GM12878 (cell line): ENCODE results near the gene NUDT10. TPM values are rescaled to one million over a fixed set of nuclear protein-coding genes. Genes with fewer than 3 reads are reported as not detected.

Experiments used
- ATAC-seq: fragments of 200-7000 bp; cut with Tn5 transposase; 3 replicates; pipeline ENCODE4 v1.9.1; 2020; ENCODE audit warnings: mild to moderate bottlenecking, moderate library complexity
- BruUV-seq: library from RNA; stranded (reverse); fragments of 400-500 nt; replicated peaks from 2 replicates; lab custom pipeline; 2021; lab: Mats Ljungman, UMichigan
- CTCF ChIA-PET: fragments of 300-600 bp; sonication (Branson Sonifier 250); formaldehyde crosslinking; extraction: SDS; loops from one replicate; lab custom pipeline; 2021; ENCODE audit warnings: inconsistent platforms; lab: Yijun Ruan, JAX
- POLR2A ChIA-PET: fragments of 350-600 bp; formaldehyde crosslinking; extraction: SDS; loops from one replicate; lab custom pipeline; 2021; ENCODE audit warnings: inconsistent platforms; lab: Charles Lee
- RAD21 ChIA-PET: fragments of 300-600 bp; sonication (Branson Sonifier 250); formaldehyde crosslinking; loops from one replicate; lab custom pipeline; 2023; ENCODE audit warnings: antibody characterized with exemption; ENCODE audit not compliant: unreplicated experiment; lab: Charles Lee
- SMC1A ChIA-PET: fragments of 300-600 bp; sonication (Branson Sonifier 250); formaldehyde crosslinking; loops from one replicate; lab custom pipeline; 2023; ENCODE audit not compliant: unreplicated experiment, uncharacterized antibody; lab: Charles Lee
- DNase-seq: peaks from one replicate; pipeline ENCODE4 v3.0.0-alpha.2; 2011; ENCODE audit warnings: low read depth, low spot score
- FAIRE-seq: peaks from 3 replicates; lab custom pipeline; 2011; peaks lifted over from hg19 to GRCh38; lab: Jason Lieb, UNC
- H2AFZ ChIP-seq: 2 replicates; pipeline ENCODE4 v1.6.0; 2011; ENCODE audit warnings: low read depth, low read length, control low read depth; ENCODE audit not compliant: control insufficient read depth
- H3K27ac ChIP-seq: 2 replicates; pipeline ENCODE4 v1.5.1; 2011; ENCODE audit warnings: control low read depth; ENCODE audit not compliant: control insufficient read depth, insufficient read depth
- H3K27me3 ChIP-seq, 2 experiments: replicated peaks in 1 of 2; 2 replicates each; pipeline versions ENCODE4 v1.6.0 to v1.6.1; 2011; ENCODE audit warnings: low read length in 1 of 2; ENCODE audit not compliant: control insufficient read depth in 2 of 2, insufficient read depth in 2 of 2
- H3K36me3 ChIP-seq, 2 experiments: 2 replicates each; pipeline ENCODE4 v1.5.1; 2011; ENCODE audit warnings: low read length in 1 of 2; ENCODE audit not compliant: control insufficient read depth in 2 of 2, insufficient read depth in 2 of 2
- H3K4me1 ChIP-seq: 2 replicates; pipeline ENCODE4 v1.6.1; 2011; ENCODE audit warnings: mild to moderate bottlenecking, low read length, moderate library complexity, mixed read lengths; ENCODE audit not compliant: control insufficient read depth, insufficient read depth
- H3K4me2 ChIP-seq: 2 replicates; pipeline ENCODE4 v1.6.0; 2011; ENCODE audit warnings: control low read depth; ENCODE audit not compliant: control insufficient read depth, insufficient read depth
- H3K4me3 ChIP-seq: fragments of 200-600 bp; sonication (generic); 2 replicates; pipeline ENCODE4 v1.5.1; 2016
- H3K79me2 ChIP-seq: 2 replicates; pipeline ENCODE4 v1.6.0; 2011; ENCODE audit warnings: low read length; ENCODE audit not compliant: control insufficient read depth, insufficient read depth
- H3K9ac ChIP-seq: 2 replicates; pipeline ENCODE4 v1.8.0; 2011; ENCODE audit warnings: low read length, control low read depth, mixed read lengths; ENCODE audit not compliant: control insufficient read depth, insufficient read depth
- H3K9me3 ChIP-seq: replicated peaks from 3 replicates; pipeline ENCODE4 v1.5.1; 2011; ENCODE audit warnings: mild to moderate bottlenecking, low read length; ENCODE audit not compliant: control insufficient read depth, insufficient read depth
- H4K20me1 ChIP-seq: 2 replicates; pipeline ENCODE4 v1.6.0; 2011; ENCODE audit not compliant: control insufficient read depth, insufficient read depth
- ATF7 ChIP-seq: fragments of 450-650 bp; IDR thresholded peaks from 2 replicates; pipeline ENCODE4 v1.6.1; 2016; ENCODE audit warnings: low read depth, mild to moderate bottlenecking
- BMI1 ChIP-seq: fragments of 450-650 bp; IDR thresholded peaks from 2 replicates; pipeline ENCODE4 v1.6.1; 2016; ENCODE audit warnings: mild to moderate bottlenecking, moderate library complexity, borderline replicate concordance
- BRCA1 ChIP-seq: IDR thresholded peaks from 2 replicates; pipeline ENCODE4 v1.6.1; 2011; ENCODE audit warnings: low read depth, low read length, improper control_type of control experiment
- CTCF ChIP-seq, 3 experiments: IDR thresholded peaks in 2 of 3; conservative IDR thresholded peaks in 1 of 3; 2 replicates each; pipeline ENCODE4 v1.5.1; 2011; ENCODE audit warnings: low read depth in 3 of 3, low read length in 3 of 3, mild to moderate bottlenecking in 3 of 3, control low read depth in 2 of 3, moderate library complexity in 2 of 3, inconsistent platforms in 1 of 3, mixed read lengths in 1 of 3; ENCODE audit not compliant: control insufficient read depth in 2 of 3, insufficient read depth in 1 of 3; ENCODE audit errors: extremely low read depth in 1 of 3
- GABPA ChIP-seq: IDR thresholded peaks from 2 replicates; pipeline ENCODE4 v1.6.1; 2014; ENCODE audit warnings: antibody characterized with exemption, low read depth, mild to moderate bottlenecking, inconsistent platforms
- HCFC1 ChIP-seq: fragments of 150-350 bp; IDR thresholded peaks from 2 replicates; pipeline ENCODE4 v1.6.1; 2014; ENCODE audit warnings: low read length
- MEF2B ChIP-seq: fragments of 450-650 bp; IDR thresholded peaks from 2 replicates; pipeline ENCODE4 v1.6.1; 2018; ENCODE audit warnings: mild to moderate bottlenecking, moderate library complexity; ENCODE audit not compliant: partially characterized antibody, poor library complexity, severe bottlenecking
- NFIC ChIP-seq: IDR thresholded peaks from 2 replicates; pipeline ENCODE4 v1.6.1; 2012; ENCODE audit warnings: low read depth, mild to moderate bottlenecking, inconsistent platforms, low read length, moderate library complexity
- NFYA ChIP-seq: IDR thresholded peaks from 2 replicates; pipeline ENCODE4 v1.6.1; 2011; ENCODE audit warnings: low read depth, mild to moderate bottlenecking, low read length, improper control_type of control experiment, borderline replicate concordance
- PAX5 ChIP-seq: IDR thresholded peaks from 2 replicates; pipeline ENCODE4 v1.6.1; 2011; ENCODE audit warnings: low read depth, low read length, borderline replicate concordance
- PAX8 ChIP-seq: fragments of 450-650 bp; IDR thresholded peaks from 2 replicates; pipeline ENCODE4 v1.6.1; 2017; ENCODE audit warnings: mild to moderate bottlenecking, moderate library complexity
- PML ChIP-seq: IDR thresholded peaks from 2 replicates; pipeline ENCODE4 v1.6.1; 2012; ENCODE audit warnings: low read length, inconsistent platforms
- RAD51 ChIP-seq: fragments of 450-650 bp; IDR thresholded peaks from 2 replicates; pipeline ENCODE4 v1.6.1; 2016; ENCODE audit warnings: moderate library complexity, mild to moderate bottlenecking, inconsistent platforms
- SRF ChIP-seq, 2 experiments: IDR thresholded peaks; 2 replicates each; pipeline ENCODE4 v1.6.1; 2011; ENCODE audit warnings: low read depth in 2 of 2, low read length in 2 of 2, mild to moderate bottlenecking in 1 of 2, moderate library complexity in 1 of 2
- TCF12 ChIP-seq: IDR thresholded peaks from 2 replicates; pipeline ENCODE4 v1.6.1; 2011; ENCODE audit warnings: low read depth, mild to moderate bottlenecking, low read length
- ZBTB4 ChIP-seq: fragments of 450-650 bp; formaldehyde crosslinking; IDR thresholded peaks from 2 replicates; pipeline ENCODE4 v1.4.0; 2022; ENCODE audit warnings: mild to moderate bottlenecking, moderate library complexity
- WGBS: methylation state at CpG from one replicate; pipeline ENCODE4 v1.1.6; 2016; ENCODE audit warnings: low lambda C conversion rate; ENCODE audit not compliant: insufficient replicate concordance, insufficient coverage; ENCODE audit errors: missing lambda C conversion rate; 5-methylcytosine and 5-hydroxymethylcytosine counted together
- in situ Hi-C: fragments of 300-500 bp; cut with MboI; formaldehyde crosslinking; loops from 9 replicates; pipeline ENCODE4 v1.14.3; 2018; ENCODE audit warnings: mixed read lengths
- intact Hi-C: fragments of 100-400 bp; cut with micrococcal nuclease; formaldehyde crosslinking; loops from one replicate; pipeline ENCODE4 v1.14.2; 2022; ENCODE audit not compliant: unreplicated experiment
- polyA plus RNA-seq, 11 experiments: library from polyadenylated mRNA; depleted of rRNA in 4 of 11; unstranded in 6 of 11; stranded (reverse) in 5 of 11; fragments of >200 nt; fragmentation: Nextera tagmentation in 4 of 11; fragmentation: Illumina TruSeq in 1 of 11; extraction: Ambion mirVana in 4 of 11; extraction: Trizol in 1 of 11; gene quantifications; 1 replicate in 1 of 11; 2 replicates in 10 of 11; pipeline versions ENCODE4 v1.2.1 to v1.2.3, GENCODE V29; 2011 to 2016; ENCODE audit warnings: inconsistent platforms in 2 of 11, missing spikeins in 2 of 11, low read depth in 1 of 11
- total RNA-seq, 4 experiments: library from RNA; depleted of rRNA in 3 of 4; stranded (reverse); fragments of >200 nt in 3 of 4; fragmentation: Illumina TruSeq in 1 of 4; extraction: Trizol in 1 of 4; gene quantifications; 2 replicates each; pipeline versions ENCODE4 v1.2.1 to v1.2.3, GENCODE V29; 2013 to 2021

The NUDT10 gene
- total and polyA plus RNA-seq, 10 of the 15 experiments (the other 5 are each of a cell fraction or from before 2014, with no cell fraction given), result 0.03 TPM; not detected in 9

- TF ChIP-seq BMI1 (no peak), TCF12 (no peak), GABPA (no peak), NFYA (no peak), PAX8 (no peak), NFIC (no peak)
Observed at GRCh38 chrX:51332188-51332942, at the start of gene NUDT10 (continued).

- H2AFZ ChIP-seq, result no peak overlapping the region
- no peak overlapping the region for H3K4me3 ChIP-seq
- no peaks in the 10 kb centered on the region for H3K79me2 ChIP-seq
- no peaks in the 10 kb centered on the region for H3K9me3 ChIP-seq
- H3K27ac ChIP-seq, result no peak overlapping the region
- in situ Hi-C loops, result no loop called here
- WGBS, result 3% methylated on average over 3 of the region's 3 CpGs
- H4K20me1 ChIP-seq, result no peaks in the 10 kb centered on the region
- SMC1A ChIA-PET, result no interaction called here
- no peak overlapping the region for H3K9ac ChIP-seq
- no peaks in the 10 kb centered on the region for H3K36me3 ChIP-seq
- ATAC-seq, result no peak
- no peak overlapping the region for H3K4me2 ChIP-seq
- H3K4me1 ChIP-seq, result no peaks in the 10 kb centered on the region
- CTCF ChIA-PET, result no interaction called here
- intact Hi-C loops, result no loop called here
- no TSS peak for BruUV-seq
- TF ChIP-seq ATF7 (no peak), ZBTB4 (CRISPR knock-in tag) (no peak), SRF (IDR thresholded peaks at IDR 0.05; ENCODE audit: low read depth in 2 of 2, low read length in 2 of 2) (no peak), MEF2B (no peak), BRCA1 (no peak), PAX5 (no peak), PML (no peak), CTCF (IDR thresholded peaks at IDR 0.05 in 2 of 3, conservative IDR thresholded peaks at IDR 0.05 in 1 of 3; ENCODE audit: control insufficient read depth in 2 of 3, extremely low read depth in 1 of 3, insufficient read depth in 1 of 3, low read depth in 3 of 3, low read length in 3 of 3) (no peak), HCFC1 (no peak), GABPA (no peak), RAD51 (no peak)
- TF ChIP-seq, all 136 proteins: peak for 0
- ChIA-PET POLR2A (no interaction called here), RAD21 (no interaction called here)
- FAIRE-seq, result no peak
- H3K27me3 ChIP-seq, result no peaks in the 10 kb centered on the region
- DNase-seq, result no peak
Observed at GRCh38 chrX:51292421-51292820, 40.2 kb upstream of the NUDT10 start.
